ENCODE data around the gene ARID1B.

ARID1B gene

DNA sequence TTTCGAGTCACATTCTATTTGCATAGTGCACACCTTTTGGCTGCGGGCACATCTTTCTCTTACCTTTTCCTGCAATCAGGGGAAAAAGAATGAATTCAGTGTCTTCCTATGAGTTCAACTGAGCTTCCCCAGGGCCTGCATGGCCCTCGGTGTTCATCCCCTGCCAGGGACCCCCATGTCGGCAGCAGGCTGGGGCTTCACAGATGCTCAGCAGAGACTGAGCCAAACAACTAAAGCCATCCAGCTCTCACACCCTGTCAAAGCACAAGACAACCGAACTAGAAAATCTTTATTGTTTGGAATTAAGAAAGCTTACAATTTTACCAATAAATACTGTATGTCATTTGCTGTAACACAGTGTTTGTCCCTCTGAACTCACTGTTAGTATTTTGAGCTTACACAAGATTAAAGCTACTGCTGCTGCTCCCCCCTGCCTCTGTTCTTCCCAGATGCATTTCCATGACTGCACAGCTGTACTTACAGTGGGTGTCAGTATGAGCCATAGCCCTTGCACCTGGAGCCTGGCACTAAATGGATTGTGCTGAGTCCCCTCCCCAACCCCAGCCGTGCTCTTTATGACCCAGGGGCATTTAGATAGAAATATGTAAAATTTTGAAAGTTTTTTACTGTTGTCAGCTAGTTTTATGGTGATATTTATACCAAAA, 340.4 kb downstream of the ARID1B start:
- no peak for DNase-seq

DNA sequence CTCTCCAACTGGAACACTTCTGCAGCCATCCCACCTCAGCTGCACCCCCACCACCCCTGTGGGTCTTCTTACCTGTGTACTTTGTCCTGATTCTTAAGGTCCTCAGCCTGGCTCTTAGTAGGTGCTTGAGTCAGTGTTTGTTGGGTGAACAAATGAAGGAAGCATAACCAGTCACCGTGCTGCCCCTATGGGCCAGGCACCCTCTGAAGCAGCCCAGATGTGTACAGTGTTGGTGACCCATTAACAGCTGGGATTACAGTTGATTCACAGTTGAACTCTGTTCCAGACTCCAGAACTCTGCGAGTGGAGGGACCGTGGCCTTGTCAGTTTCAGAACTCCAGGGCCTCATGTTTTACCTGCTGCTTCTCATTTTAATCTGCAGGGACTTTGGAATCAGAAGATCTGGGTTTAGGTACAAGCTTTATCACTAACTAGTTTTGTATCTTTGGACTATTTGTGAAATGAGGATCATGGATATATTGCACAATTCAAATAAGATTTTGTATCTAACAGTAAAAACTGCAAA, 342.4 kb downstream of the ARID1B start:
- DNase-seq, result no peak

DNA sequence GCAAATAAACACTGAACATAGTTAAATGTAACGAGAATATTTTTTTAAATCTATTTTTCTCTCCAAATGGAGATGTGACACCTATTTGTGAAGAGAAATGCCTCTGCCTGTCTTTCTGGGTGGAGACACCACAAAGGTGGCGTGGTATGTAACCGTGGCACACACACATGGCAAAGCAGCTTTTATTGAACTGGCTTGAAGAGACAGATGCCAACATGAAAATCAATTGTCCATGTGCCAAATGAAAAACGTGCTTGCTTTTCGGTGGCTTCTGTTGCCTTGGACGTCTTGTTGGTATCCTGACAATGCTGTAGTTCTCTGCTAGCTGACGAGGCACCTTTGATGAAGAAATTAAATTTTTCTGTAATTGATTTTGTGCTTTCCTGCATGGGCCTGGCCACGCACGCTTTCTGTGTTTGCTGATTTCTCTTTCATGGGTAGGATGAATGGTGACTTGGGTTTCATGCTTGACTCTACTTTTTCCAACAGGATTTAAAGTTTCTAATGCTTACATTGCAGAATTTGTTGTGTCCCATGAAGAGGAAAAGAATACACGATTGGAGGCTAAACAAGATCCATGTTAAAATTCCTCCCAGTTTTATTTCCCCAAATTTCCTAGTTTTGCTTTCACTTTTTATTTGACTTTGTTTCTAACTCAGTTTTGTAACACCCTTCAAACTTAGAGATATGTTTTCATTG, 343.5 kb downstream of the ARID1B start:
- no peak for DNase-seq

DNA sequence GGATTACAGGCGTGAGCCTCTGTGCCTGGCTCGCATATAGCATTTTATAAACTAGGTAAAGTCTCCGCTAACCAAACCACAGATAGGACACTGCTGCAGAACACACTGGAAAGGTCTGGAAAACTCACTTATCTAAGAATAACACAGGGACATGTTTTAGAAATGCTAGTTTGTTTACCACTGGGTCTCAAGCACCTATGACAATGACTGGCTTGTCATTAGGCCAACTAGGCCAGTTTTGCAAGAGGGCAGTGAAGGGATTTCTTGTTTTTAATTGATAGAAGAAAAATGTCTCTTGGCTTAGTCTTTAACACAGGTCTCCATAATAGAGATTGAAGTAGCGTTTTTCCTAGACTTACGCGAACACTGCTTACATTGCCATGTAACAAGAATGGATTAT, 344.7 kb downstream of the ARID1B start:
- no peak for DNase-seq

DNA sequence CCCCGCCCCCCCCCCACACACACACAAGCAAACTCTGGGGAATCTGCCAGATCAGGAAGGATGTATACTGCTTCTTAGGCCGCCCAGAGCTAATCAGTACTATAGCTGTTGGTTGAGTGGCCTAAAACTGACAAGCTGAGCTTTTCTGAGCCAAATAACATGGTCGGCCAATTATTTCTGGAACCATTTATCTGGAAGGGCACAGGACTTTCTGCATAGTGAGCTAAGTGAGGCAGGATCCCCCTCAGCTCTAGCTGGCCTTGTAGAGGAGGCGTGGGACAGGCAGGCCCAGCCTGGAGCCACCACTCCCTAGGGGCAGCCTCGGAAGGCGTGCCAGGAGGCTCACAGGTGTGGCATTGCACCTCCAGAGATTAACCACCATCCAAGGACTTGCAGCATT, 346.1 kb downstream of the ARID1B start:
- no peak for DNase-seq

DNA sequence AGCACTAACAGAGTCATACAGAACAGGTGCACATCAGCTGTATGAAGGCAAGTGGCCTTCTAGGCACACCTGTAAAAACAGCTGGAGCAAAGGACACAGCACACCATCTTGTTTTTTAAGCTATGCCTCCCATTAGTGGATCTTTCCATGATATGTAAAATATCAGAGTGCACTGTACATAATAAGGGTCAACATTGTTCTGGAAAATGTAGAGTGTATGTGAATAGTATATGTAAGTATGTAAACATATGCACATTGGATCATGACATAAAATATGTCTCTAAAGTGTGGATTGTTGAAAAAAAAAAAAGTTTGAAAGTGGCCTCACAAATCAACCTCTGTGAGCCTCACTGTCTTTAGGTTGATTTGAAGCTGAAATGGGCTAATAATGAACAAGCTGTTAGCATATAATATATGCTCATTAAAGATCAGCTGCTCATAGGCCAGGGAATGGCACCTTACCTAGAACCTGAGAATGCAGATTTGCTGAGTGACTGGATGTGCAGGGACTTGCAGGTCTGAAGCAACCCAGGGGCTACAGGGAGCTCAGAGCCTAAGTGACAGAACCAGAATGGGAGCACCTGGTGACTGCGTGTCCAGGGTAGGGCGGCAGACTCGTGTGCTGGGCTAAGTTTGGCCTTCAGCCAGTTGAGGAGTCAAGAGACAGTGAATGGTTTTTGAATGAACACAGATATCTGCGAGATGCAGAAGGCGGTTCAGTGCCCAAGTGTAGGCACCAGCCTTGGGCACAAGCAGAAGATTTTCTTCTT, 347.5 kb downstream of the ARID1B start:
- DNase-seq, result no peak

DNA sequence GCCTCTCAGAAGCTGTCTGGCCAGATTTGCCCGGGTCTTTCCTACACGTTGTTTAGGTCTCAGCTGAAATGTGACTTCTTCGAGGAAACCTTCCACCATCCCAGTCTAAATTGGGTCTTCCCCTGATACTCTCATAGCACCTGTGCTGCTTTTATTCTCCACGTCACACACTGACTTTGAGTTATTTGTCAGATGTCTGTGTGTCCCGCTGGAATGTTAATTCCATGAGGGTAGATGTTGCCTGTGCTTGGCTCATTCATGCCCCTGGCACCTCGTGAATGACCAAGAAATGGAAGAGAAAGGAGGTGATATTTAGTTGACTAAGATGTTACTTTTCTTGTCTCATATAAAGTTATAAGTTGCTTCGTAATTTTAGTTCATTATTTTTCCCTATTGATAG, 348.4 kb downstream of the ARID1B start:
- DNase-seq, result no peak

DNA sequence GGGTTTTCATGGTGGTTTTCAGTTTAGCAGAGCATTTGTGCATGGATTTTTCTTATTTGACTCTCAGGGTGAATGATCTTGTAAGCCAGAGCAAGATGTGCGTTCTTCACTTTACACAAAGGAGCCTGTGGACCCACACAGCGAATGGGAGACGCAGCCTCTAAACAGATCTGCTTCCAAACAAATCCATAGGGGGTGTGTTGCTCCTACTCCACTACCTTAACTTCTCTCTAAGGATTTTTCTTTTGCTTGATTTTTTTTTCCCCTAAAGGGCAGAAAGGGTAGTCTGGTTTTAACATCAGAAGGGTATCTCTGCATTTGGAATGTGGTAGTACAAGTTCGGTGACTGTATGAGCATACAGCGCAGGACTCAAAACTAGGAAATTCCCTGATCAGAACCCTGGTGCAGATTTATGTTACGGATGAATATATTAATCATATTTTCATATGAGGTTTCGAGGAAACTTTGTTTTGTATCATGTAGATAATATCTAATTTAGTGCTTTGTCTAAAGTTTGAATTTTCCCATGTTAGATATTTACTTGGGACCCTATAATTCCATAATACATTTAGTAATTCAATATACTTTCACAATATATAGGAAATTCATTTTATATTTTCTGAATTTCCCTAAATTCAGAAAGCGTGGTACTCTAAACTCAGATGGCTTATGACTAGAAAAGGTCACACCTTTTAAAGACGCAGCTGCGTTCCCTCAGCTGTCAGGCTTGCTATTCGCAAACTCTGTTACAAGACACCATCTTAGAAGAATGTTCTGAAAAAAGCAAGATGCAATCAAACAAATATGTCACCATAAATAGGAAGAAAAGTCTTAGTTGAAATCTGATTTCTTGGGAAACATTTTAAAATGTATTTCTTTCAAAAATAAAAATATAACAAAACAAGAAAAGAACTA, 349.3 kb downstream of the ARID1B start:
- DNase-seq, result no peak

DNA sequence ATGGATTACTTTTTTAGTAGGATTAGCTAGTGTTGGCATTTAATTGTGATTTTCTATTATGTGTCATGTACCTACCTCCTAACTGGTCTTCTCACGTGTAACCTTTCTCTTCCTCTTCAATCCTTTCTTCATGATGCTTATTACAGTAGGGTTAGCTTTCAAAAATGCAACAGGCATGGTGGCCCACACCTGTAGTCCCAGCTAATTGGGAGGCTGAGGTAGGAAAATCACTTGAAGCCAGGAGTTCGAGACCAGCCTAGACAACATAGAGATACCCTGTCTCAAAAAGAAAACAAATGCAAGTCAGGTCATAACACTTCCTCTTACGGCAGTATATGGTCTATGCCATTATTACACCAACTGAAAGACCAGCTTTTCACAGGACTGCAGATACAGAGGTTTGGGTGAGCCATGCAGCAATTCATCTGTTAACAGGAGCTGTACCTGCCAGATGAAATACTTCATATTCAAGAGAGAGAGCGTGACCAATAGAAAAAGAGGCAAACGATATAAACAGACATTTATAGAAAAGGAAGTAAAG, 351.1 kb downstream of the ARID1B start:
- no peak for DNase-seq

DNA sequence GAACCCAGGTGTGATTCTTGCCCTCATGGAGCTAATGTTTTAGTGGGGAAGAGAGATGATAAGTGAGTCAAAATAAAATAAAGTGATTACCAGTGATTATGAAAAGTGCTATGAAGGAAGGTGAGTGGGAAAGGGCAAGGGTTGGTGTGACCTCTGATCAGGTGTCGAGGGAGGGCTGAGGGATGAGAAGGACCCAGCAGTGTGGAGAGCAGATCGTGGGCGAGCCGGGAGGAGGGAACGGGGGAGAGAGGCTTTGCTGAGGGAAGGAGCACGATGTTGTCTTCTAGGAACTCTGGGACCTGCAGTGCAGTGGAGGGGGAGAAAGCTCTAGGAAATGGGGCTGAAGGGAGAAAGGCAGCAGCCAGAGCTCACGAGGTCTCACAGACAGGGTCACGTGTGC, 354.1 kb downstream of the ARID1B start:
- no peak for DNase-seq

DNA sequence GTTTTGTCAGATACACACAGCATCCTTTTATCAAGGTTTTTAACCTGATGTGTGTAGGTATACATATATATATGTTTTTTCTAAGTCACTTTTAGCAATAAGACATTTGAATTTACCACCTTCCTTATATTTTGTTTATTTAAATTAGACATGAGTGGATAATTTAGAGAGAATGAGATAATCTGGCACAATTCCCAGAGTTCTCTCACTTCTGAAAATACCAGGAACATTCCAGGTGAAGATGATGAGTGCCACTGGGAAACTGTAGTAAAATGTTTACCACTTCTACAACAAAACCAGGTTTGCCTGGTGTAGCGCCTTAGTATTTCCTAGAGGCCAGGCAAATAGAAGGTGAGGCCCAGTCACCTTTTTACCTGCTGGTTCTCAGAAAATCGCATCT, 356.7 kb downstream of the ARID1B start:
- DNase-seq, result no peak

DNA sequence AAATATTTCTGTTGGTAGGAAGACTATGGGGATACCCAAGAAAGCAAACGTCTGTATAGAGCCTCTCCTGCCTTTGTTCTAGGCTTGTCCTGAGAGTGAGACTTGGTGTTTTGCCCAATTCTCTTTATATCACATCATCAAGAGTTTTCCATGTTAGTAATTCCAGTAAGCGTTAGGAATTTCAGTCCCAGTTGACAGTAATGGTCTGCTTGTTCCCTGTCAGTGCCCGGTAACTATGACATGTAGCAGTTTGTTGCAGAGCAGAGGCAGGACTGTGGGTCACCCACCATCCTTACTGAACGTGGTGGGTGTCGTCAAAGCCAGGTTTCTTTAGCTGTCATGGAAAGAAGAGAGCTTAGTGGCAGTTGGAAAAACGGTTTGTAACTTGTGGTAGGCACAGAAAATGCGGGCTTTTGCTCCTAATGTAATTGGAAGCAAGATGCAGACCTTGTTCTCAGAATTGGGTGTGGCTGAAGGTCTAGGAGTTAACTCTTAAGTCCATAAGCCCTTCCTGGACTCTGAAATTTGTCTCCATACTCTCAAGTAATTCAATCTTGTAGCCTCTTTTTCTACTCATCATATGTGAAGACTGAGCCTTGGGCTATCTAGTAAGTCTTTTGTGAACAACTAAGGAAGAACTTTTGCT, 357.3 kb downstream of the ARID1B start:
- DNase-seq, result no peak

DNA sequence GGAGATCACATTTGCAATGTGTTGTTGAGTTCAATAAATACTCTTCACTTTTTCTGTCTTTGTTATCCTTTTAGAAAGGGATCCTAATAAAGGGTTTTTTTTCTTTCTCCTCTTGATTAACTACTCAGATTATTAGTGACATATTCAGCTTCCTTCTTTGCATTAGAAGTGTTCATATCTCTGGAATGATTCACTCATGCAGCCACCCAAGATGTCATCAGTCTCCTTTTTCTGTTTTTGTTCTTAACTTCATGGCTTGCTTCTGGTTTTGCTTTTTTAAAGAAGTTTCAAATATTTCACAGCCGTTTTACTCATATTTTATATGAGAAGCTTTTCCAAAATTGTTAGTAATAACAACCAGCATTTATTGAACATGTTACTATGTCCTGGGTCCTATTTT, 358.5 kb downstream of the ARID1B start:
- DNase-seq, result no peak

DNA sequence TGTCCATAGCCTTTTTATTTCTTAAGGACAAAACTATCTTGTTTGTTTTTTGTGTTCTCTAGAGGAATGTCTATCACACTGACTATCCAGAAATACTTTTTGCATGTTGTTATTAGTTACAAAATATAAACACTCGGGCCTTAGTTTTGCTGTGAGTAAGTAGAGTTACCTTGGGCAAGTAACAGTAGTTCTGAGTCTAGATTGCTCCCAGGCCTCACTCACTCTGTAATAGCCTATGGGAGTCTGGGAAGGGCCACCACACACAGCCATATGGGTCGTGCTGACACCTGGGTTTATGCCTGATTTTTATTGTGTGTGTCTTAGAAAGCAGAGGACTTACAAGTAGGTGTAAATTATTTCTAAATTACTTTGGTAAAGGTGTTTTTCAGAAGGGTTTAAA, 360.3 kb downstream of the ARID1B start:
- no peak for DNase-seq

DNA sequence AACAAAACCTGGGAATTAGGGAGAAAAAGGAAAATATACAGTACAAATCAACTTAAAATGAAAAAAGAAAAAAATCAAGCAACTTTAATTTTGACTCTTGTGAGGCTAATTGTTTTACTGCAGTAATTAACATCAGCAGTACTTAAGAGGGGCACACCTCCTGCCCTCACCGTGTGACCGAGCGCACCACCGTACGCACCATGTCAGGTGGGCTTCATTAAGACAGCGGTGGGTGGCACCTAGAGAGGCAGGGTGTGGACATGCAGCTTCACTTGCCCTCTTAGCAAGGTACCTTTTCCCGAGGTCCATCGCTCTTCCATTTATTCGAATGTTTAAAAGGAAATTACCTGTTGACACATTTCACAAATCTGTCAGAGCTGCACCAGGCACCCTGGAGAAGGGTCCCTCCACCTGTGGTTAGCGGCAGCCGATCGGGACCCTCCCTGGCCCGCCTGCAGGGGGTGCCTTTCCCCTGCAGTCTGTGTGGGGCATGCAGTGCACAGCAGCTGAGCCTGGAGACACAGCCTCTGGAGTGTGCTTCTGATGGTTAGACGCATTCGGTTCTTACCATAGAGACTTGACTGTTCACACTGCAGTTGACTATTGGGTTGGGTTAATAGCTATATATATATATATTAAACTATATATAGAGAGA, 362.0 kb downstream of the ARID1B start:
- DNase-seq, result no peak

DNA sequence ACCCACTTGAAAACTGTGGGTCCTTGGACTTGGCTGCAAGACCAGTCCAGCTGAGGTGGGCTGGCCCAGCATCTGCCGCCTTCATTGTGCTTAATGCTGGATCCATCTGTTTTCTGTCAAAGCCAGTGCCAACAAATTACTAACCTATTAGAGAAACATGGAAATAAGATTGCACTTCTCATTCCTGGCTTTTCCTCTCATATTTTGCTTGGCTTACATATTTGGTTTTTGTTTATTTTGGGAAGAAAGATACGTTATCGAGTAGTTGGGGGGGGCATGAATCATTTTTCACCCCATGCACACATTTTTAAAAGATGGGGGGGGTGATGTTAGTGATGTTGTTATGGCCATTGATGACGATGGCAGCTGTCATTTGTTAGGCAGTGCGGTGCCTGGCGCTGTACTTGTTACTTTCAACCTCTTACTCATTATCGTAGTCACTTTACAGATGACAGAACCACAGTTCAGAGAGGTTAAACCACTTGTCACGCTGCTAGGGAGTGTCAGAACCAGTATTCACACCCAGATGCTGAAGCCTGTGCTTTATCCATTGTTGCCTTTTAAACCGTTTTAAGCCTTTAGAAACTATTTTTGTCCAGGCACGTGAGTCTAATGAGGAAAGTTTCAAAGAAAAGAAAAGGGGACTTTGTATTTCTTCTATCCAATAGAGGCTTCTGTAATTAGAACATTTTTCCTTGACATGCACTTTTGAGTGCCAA, 366.2 kb downstream of the ARID1B start:
- DNase-seq, result no peak

DNA sequence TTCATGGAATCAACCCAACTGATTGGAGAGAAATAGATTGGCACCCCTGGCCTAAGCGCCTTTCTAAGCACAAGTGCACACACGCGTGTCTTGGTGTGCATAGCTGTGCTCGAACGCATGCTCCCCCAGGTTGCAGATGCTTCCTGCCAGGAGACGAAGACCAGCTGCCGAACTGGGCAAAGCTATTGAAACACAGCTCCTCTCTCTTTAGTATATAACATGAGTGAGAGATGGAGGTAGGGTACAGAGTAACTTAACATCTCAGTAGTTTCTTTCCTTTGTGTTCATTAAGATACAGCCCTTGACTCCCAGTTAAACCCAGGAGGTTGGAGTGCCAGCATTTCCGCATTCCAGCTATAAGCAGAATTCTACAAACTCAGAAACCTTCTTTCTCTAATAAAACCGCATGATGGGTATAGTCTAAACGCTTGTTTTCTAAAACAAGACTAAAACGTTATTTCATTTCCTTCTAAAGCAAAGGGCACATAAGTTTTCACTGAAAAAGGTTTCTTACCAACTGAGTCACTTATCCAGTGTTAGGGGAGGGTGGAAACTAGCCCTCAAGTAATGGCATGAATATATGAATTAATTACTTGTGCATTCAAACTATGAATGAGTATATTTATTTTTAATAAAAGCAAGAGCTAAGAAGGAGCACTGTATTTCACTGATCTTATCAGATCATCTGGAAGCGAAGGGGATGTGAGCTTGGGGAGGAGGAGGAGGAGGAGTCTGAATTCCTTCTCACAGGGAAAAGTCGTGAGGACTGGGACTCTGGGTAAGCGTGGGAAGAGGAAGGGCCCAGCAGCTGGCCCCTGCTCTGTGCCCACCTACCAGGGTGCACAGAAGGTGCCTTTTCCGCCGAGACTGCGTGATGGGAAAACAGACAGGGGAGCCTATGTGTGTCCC, 367.0 kb downstream of the ARID1B start:
- no peak for DNase-seq

DNA sequence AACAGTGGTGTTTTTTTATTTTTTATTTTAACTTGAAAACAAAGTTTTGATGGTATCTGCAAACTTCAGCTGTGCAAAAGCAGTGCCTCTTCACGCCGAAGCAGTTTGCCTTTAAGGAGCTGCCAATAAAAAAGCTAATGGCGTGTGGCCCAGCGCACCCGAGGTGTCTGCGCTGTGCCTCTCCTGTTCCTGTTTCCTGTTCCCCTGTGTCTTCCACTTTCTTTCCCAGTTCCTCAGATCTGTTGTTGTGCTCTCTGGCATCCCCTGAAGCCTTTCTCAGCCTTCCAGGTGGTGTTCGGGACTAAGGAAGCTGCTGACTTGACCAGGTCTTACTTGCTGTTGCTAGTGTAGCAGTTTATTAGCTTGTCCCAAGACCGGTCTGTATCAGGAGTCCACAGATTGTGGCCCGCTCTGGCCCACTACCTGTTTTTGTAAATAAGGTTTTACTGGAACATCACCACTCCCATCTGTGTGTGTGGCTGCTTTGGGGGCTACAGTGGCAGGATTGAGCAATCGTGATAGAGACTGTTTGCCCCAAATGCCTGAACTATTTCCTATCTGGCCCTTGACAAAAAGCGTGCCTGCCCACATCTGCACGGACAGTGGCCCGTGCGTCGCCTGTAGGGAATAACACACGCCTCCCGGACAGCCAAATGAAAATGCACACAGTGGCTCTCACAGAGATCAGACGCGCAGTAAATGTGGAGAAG, 367.8 kb downstream of the ARID1B start:
- DNase-seq, result no peak

All from activated CD4-positive, alpha-beta T cell treated with anti-CD3 and anti-CD28 coated beads for 4 hours (primary cell).